HT-29 (cell line): ENCODE results near the gene CSPG4. TPM values are rescaled to one million over a fixed set of nuclear protein-coding genes. Genes with fewer than 3 reads are reported as not detected.

ENCODE experiments used
- DNase-seq: peaks from one replicate; pipeline ENCODE4 v3.0.0-alpha.2; 2015; ENCODE audit warnings: low spot score
- total RNA-seq: library from RNA; depleted of rRNA; stranded (reverse); fragments of >200 nt; shearing (Covaris generic); gene quantifications from 2 replicates; pipeline ENCODE4 v1.2.3, GENCODE V29; 2014

CSPG4 gene
- total RNA-seq, 1 experiment from 2014 or later: 10.7 TPM

GRCh38 chr15:75672646-75673425 lies 39.8 kb downstream of the CSPG4 start:
- DNase-seq: no peak

GRCh38 chr15:75671730-75672602 lies 40.7 kb downstream of the CSPG4 start:
- DNase-seq: no peak

- no peak for DNase-seq
Observed at GRCh38 chr15:75669879-75670212, 42.8 kb downstream of the CSPG4 start.

GRCh38 chr15:75669191-75669878 lies 43.3 kb downstream of the CSPG4 start:
- DNase-seq: peak; percentile 46

- DNase-seq: no peak
Observed at GRCh38 chr15:75666823-75667501, 45.7 kb downstream of the CSPG4 start.

GRCh38 chr15:75663931-75664421 lies 48.7 kb downstream of the CSPG4 start:
- no peak for DNase-seq

GRCh38 chr15:75662823-75663519 lies 49.7 kb downstream of the CSPG4 start:
- DNase-seq: no peak

- no peak for DNase-seq
Observed at GRCh38 chr15:75661756-75662140, 50.9 kb downstream of the CSPG4 start.

GRCh38 chr15:75661100-75661755 lies 51.4 kb downstream of the CSPG4 start:
- peak; percentile 91 for DNase-seq

- DNase-seq: no peak
Observed at GRCh38 chr15:75659928-75660645, 52.6 kb downstream of the CSPG4 start.

- DNase-seq: no peak
Observed at GRCh38 chr15:75659141-75659771, 53.4 kb downstream of the CSPG4 start.

GRCh38 chr15:75656813-75657212 lies 55.8 kb downstream of the CSPG4 start:
- DNase-seq: no peak

- DNase-seq: no peak
Observed at GRCh38 chr15:75656331-75656730, 56.3 kb downstream of the CSPG4 start.

GRCh38 chr15:75655931-75656330 lies 56.7 kb downstream of the CSPG4 start:
- no peak for DNase-seq

- DNase-seq: no peak
Observed at GRCh38 chr15:75654201-75654907, 58.3 kb downstream of the CSPG4 start.

GRCh38 chr15:75653347-75653913 lies 59.2 kb downstream of the CSPG4 start:
- no peak for DNase-seq

- DNase-seq: no peak
Observed at GRCh38 chr15:75651810-75652543, 60.7 kb downstream of the CSPG4 start.
